GM23338 (cell line): ENCODE results near the gene KIAA0232. TPM values are rescaled to one million over a fixed set of nuclear protein-coding genes. Genes with fewer than 3 reads are reported as not detected.

Experiments used
- ATAC-seq: fragments of 200-7000 bp; cut with Tn5 transposase; 3 replicates; pipeline ENCODE4 v1.9.1; 2020
- DNase-seq: peaks from one replicate; pipeline ENCODE4 v3.0.0-alpha.2; 2015; ENCODE audit warnings: low spot score
- H2AFZ ChIP-seq: fragments of 200-600 bp; sonication (generic); 2 replicates; pipeline ENCODE4 v1.8.0; 2016; ENCODE audit warnings: antibody characterized with exemption, mild to moderate bottlenecking, moderate library complexity
- H3F3A ChIP-seq: fragments of 200-600 bp; sonication (generic); replicated peaks from 2 replicates; pipeline ENCODE4 v1.8.0; 2017; ENCODE audit warnings: antibody characterized with exemption, mixed run types, low read depth
- H3K27ac ChIP-seq: fragments of 200-600 bp; sonication (generic); 2 replicates; pipeline ENCODE4 v1.6.1; 2016; ENCODE audit warnings: low read depth
- H3K27me3 ChIP-seq: fragments of 200-600 bp; sonication (generic); 2 replicates; pipeline ENCODE4 v1.8.0; 2016; ENCODE audit warnings: mild to moderate bottlenecking, mixed run types, moderate library complexity; ENCODE audit not compliant: insufficient read depth
- H3K36me3 ChIP-seq: fragments of 200-600 bp; sonication (generic); 2 replicates; pipeline ENCODE4 v1.8.0; 2016; ENCODE audit warnings: mild to moderate bottlenecking; ENCODE audit not compliant: insufficient read depth
- H3K4me1 ChIP-seq: fragments of 200-600 bp; sonication (generic); 2 replicates; pipeline ENCODE4 v1.8.0; 2016; ENCODE audit warnings: mild to moderate bottlenecking, moderate library complexity; ENCODE audit not compliant: insufficient read depth
- H3K4me2 ChIP-seq: fragments of 200-600 bp; sonication (generic); 2 replicates; pipeline ENCODE4 v1.7.1; 2017; ENCODE audit warnings: mixed run types
- H3K4me3 ChIP-seq: fragments of 200-600 bp; sonication (generic); 2 replicates; pipeline ENCODE4 v1.6.1; 2016; ENCODE audit warnings: mixed run types
- H3K79me2 ChIP-seq: fragments of 200-600 bp; sonication (generic); replicated peaks from 2 replicates; pipeline ENCODE4 v1.8.0; 2017; ENCODE audit warnings: mild to moderate bottlenecking; ENCODE audit not compliant: insufficient read depth
- H3K9me2 ChIP-seq: fragments of 200-600 bp; sonication (generic); 2 replicates; pipeline ENCODE4 v1.8.0; 2017; ENCODE audit not compliant: insufficient read depth
- H4K20me1 ChIP-seq: fragments of 200-600 bp; sonication (generic); replicated peaks from 2 replicates; pipeline ENCODE4 v1.8.0; 2017; ENCODE audit warnings: mild to moderate bottlenecking; ENCODE audit not compliant: insufficient read depth
- H3K27ac Mint-ChIP-seq: 2 replicates; pipeline ENCODE4 v1.8.0; 2020; ENCODE audit warnings: inconsistent platforms, mild to moderate bottlenecking, moderate library complexity, mixed read lengths
- H3K27me3 Mint-ChIP-seq: 3 replicates; pipeline ENCODE4 v1.8.0; 2022; ENCODE audit warnings: low read depth, mild to moderate bottlenecking, moderate library complexity, mixed read lengths, inconsistent platforms; ENCODE audit not compliant: insufficient read depth, poor library complexity
- H3K36me3 Mint-ChIP-seq: 3 replicates; pipeline ENCODE4 v1.8.0; 2021; ENCODE audit warnings: low read depth, mild to moderate bottlenecking, inconsistent platforms, moderate library complexity, mixed read lengths
- H3K4me1 Mint-ChIP-seq: 3 replicates; pipeline ENCODE4 v1.8.0; 2020; ENCODE audit warnings: mild to moderate bottlenecking, inconsistent platforms, mixed read lengths
- H3K4me3 Mint-ChIP-seq: 3 replicates; pipeline ENCODE4 v1.8.0; 2021; ENCODE audit warnings: moderate library complexity, mild to moderate bottlenecking, inconsistent platforms, mixed read lengths
- H3K9me3 Mint-ChIP-seq: 3 replicates; pipeline ENCODE4 v1.8.0; 2020; ENCODE audit warnings: moderate library complexity, mild to moderate bottlenecking, inconsistent platforms, mixed read lengths
- CREB1 ChIP-seq: fragments of 250-450 bp; sonication (Bioruptor Pico); IDR thresholded peaks from 2 replicates; pipeline ENCODE4 v1.5.0; 2020; ENCODE audit warnings: low read depth, mild to moderate bottlenecking, moderate library complexity
- EZH2phosphoT487 ChIP-seq: fragments of 200-600 bp; sonication (generic); IDR thresholded peaks from one replicate; pipeline ENCODE4 v1.8.1; 2018; ENCODE audit warnings: antibody characterized with exemption; ENCODE audit not compliant: unreplicated experiment
- JUNB ChIP-seq: IDR thresholded peaks from one replicate; pipeline ENCODE4 v1.6.1; 2016; ENCODE audit warnings: antibody characterized with exemption; ENCODE audit not compliant: unreplicated experiment
- NANOG ChIP-seq: IDR thresholded peaks from 2 replicates; pipeline ENCODE4 v1.6.1; 2016; ENCODE audit warnings: antibody characterized with exemption, borderline replicate concordance
- POLR2AphosphoS5 ChIP-seq: IDR thresholded peaks from 2 replicates; pipeline ENCODE4 v1.6.1; 2016; ENCODE audit warnings: antibody characterized with exemption, low read depth
- STAT1 ChIP-seq: IDR thresholded peaks from one replicate; pipeline ENCODE4 v1.6.1; 2016; ENCODE audit warnings: antibody characterized with exemption; ENCODE audit not compliant: unreplicated experiment
- ZNF114 ChIP-seq: fragments of 250-450 bp; sonication (Bioruptor Pico); IDR thresholded peaks from 2 replicates; pipeline ENCODE4 v1.5.0; 2020; ENCODE audit warnings: mild to moderate bottlenecking, moderate library complexity
- ZNF331 ChIP-seq: fragments of 250-450 bp; sonication (Bioruptor Pico); IDR thresholded peaks from 2 replicates; pipeline ENCODE4 v1.5.0; 2020; ENCODE audit warnings: low read depth, mild to moderate bottlenecking, moderate library complexity
- ZNF462 ChIP-seq: fragments of 250-450 bp; sonication (Bioruptor Pico); IDR thresholded peaks from 2 replicates; pipeline ENCODE4 v1.5.0; 2020; ENCODE audit warnings: mild to moderate bottlenecking, moderate library complexity
- polyA plus RNA-seq: library from polyadenylated mRNA; unstranded; fragments of >200 nt; fragmentation: Nextera tagmentation; extraction: Ambion mirVana; gene quantifications from 2 replicates; pipeline ENCODE4 v1.2.1, GENCODE V29; 2016
- total RNA-seq: library from RNA; depleted of rRNA; stranded (reverse); fragments of >200 nt; shearing (Covaris generic); gene quantifications from 2 replicates; pipeline ENCODE4 v1.2.3, GENCODE V29; 2014

The KIAA0232 gene
- total and polyA plus RNA-seq, 2 experiments from 2014 or later, result 14.3 to 34.9 TPM

GRCh38 chr4:6889101-6889735 is 106.7 kb downstream of the KIAA0232 start (continued):
- TF ChIP-seq ZNF462, result no peak
- TF ChIP-seq NANOG, result no peak
- no peak for TF ChIP-seq JUNB
- no peak for TF ChIP-seq STAT1
- TF ChIP-seq EZH2phosphoT487, result no peak
- TF ChIP-seq CREB1 (CRISPR knock-in tag), result no peak

GRCh38 chr4:6889736-6890324 is 107.3 kb downstream of the KIAA0232 start:
- DNase-seq (no peak), ATAC-seq (no peak)
- peaks cover 14% of the 10 kb centered on the region for H3K27me3 Mint-ChIP-seq
- Histone ChIP-seq H3K79me2 (no peaks in the 10 kb centered on the region), H3K27ac (no peak overlapping the region), H3K4me1 (no peaks in the 10 kb centered on the region), H3K4me2 (no peak overlapping the region), H3K27me3 (no peaks in the 10 kb centered on the region), H3K4me3 (no peak overlapping the region), H4K20me1 (no peaks in the 10 kb centered on the region; the same call in 1 of the 2 replicates), H3K9me2 (no peaks in the 10 kb centered on the region), H3F3A (no peaks in the 10 kb centered on the region), H2AFZ (no peak overlapping the region), H3K36me3 (no peaks in the 10 kb centered on the region)
- no peak overlapping the region for H3K27ac Mint-ChIP-seq
- H3K36me3 Mint-ChIP-seq, result peaks cover 5% of the 10 kb centered on the region; the same call in 2 of the 3 replicates
- peaks cover 6% of the 10 kb centered on the region for H3K9me3 Mint-ChIP-seq
- peaks cover 3% of the 10 kb centered on the region for H3K4me1 Mint-ChIP-seq
- H3K4me3 Mint-ChIP-seq, result no peak overlapping the region
- TF ChIP-seq STAT1, result no peak
- TF ChIP-seq ZNF114 (CRISPR knock-in tag), result no peak
- no peak for TF ChIP-seq POLR2AphosphoS5
- no peak for TF ChIP-seq EZH2phosphoT487
- TF ChIP-seq ZNF331 (CRISPR knock-in tag), result no peak
- no peak for TF ChIP-seq JUNB
- TF ChIP-seq ZNF462, result no peak
